ENCODE results near the gene BCAS1.

BCAS1 gene, protein sequence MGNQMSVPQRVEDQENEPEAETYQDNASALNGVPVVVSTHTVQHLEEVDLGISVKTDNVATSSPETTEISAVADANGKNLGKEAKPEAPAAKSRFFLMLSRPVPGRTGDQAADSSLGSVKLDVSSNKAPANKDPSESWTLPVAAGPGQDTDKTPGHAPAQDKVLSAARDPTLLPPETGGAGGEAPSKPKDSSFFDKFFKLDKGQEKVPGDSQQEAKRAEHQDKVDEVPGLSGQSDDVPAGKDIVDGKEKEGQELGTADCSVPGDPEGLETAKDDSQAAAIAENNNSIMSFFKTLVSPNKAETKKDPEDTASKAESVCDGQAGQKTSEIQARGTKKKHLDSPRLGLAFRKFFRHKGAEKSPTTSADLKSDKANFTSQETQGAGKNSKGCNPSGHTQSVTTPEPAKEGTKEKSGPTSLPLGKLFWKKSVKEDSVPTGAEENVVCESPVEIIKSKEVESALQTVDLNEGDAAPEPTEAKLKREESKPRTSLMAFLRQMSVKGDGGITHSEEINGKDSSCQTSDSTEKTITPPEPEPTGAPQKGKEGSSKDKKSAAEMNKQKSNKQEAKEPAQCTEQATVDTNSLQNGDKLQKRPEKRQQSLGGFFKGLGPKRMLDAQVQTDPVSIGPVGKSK

DNA sequence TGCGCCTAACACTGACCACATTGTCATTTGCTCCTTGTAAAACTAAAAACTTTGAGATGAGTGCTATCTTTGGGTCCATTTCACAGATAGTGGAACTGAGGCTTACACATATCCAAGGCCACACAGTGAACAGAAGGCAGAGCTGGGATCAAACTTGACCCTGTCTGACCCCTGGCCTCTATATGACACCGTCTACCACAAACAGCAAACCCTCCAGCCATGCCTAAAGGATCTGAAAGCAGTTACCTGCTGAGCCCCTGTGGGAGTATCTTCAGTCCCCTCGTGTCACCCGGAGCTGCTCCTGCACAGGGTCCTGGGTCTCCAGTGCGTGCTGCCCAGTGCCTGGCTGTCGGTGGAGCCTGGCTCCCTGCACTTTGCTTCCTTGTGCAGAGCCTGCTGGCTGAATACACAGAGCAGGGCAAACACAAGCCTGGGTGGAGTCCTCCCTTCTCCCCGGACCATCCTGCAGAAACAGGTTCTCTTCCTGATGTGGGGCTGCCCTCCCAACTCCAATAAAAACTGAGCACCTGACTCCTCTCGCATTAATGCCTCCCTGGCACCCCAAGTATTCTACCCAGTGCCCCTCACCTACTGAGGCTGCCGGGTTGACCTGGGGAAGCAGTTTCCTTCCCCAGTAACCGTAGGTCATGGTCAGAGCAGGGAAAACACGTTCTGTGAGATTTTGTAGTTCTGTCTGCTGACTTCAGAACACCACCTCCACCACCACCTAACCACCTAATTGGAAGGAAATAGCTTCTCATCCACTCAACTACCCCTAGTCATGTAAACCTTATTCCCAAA is at the start of gene BCAS1:
Gene BCAS1 (minus strand): TSS at position 408 of the 801 bp plus-strand sequence. CDS start 11,876 bp downstream, outside the sequence.
- no peak for DNase-seq (ENCODE audit: low read depth)

DNA sequence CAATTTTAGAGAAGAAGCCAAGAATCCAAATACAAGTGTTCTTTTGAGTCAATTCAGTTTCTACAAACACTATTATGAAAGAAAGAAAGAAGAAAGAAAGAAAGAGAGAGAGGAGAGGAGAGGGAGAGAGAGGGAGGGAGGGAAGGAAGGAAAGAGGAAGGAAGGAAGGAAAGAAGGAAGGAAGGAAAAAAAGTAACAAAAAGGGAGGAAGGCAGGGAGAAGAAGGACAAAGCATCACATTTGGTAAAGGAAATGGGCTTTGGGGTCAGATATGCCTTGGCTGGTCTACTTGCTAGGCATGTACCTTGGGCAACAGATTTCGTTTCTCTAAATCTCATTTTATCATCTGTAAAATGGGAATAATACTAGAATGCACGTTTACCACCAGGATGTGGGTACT is 49.4 kb upstream of the BCAS1 start:
- no peak for DNase-seq (ENCODE audit: low read depth)

DNA sequence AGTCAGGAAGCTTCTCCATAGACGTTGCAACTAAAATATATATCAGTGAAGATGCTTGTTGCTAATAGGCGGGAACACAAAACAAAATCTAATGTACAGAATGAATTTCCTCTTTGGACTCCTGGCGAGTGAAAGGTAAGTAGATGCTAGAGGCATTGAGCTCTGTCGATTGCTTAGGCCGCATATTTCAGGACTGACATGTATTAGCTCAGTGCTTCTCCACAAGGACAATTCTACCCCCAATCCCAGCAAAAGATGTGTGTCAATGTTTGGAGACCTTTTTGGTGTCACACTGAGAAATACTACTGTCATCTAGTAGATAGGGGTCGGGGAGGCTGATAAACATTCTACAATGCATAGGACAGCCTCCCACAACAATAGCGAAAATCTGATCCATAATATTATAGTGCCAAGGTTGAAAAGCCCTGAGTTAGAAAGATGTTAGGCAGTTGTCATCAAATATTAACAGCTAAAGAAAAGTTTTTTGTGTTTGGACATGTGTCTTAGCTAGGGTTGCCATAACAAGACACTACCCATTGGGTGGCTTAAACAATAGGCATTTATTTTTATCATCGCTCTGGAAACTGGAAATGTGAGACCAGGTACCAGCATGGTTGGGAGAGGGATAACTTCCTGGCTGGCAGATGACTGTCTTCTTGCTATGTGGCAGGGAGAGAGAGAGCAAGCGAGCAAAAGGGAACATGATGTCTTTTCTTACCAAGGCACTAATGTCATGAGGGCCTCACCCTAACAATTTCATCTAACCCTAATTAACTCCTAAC is 48.0 kb upstream of the BCAS1 start:
- DNase-seq (ENCODE audit: low read depth), result no peak

DNA sequence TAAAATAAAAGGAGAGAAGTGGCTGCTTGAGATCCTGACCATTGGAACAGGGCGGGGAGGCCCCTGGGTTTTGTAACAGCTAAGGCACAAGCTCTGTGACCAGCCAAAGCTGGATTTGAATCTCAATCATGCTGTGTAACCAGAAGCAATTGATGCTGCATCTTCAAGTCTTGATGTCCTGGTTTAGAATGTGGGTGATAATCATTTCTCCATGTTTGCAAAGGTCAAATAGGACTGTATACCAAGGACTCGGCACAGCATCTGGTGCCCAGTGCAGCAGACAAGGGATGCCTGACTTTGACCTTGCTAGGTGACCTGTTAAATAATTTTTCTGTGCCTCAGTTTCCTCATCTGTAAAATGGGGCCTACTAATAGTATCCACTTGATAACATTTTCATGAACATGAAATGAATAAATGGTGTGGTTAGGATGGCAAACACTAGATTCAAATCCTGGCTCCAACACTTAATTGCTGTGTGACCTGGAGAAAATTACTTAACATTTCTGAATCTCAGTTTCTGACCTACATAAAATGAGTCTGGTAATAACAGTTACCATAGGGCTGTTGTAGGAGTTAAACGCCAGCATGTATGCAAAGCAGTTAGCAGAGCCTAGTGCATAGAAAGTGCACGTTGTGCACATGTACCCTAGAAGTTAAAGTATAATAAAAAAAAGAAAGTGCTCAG is 46.3 kb upstream of the BCAS1 start:
- DNase-seq (ENCODE audit: low read depth), result no peak

DNA sequence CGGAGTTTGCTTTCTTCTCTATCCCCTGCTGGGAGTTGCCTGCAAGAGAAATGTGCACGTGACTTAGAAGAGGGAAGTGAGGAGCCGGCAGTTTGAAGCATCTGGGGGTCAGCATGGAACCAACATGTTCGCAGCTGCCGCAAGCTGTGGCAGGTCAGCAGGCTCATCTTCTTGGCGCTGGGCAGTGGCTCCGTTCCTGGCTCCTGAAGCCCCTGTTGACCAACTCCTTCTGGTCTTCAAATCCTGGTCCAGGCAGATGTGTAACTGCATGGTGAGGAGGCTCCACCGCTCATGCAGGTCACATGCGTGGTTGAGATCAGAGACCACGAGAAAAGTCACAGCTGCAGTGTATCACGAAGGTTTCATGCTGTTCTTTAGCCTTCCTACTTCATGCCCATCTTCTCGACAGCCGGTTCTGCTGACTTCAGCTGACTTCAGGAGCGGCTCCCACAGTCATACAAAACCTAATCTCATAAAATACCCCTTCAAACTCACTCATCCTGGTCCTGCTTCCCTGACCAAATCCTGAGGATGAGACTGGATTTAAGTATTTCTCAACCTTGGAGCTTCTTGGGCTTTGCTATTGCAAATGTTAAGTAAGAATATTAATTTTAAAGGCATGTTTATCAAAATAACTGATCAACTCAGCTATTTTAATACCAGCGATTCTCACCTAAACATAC is 44.9 kb upstream of the BCAS1 start:
- DNase-seq (ENCODE audit: low read depth), result no peak

DNA sequence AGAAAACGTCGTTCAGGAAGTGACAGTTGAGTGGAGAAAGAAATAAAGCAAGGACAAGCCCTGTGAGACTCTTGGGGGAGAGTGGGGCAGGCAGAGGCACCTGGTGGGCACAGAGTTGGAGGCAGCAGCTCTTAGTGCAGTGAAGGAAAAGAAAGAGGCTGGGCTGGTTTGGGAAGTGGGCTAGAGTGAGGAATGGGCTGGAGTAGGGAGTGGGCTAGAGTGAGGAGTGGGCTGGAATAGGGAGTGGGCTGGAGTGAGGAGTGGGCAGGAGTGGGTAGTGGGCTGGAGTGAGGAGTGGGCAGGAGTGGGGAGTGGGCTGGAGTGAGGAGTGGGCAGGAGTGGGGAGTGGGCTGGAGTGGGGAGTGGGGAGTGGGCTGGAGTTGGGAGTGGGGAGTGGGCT is 43.7 kb upstream of the BCAS1 start:
- DNase-seq (ENCODE audit: low read depth), result no peak

DNA sequence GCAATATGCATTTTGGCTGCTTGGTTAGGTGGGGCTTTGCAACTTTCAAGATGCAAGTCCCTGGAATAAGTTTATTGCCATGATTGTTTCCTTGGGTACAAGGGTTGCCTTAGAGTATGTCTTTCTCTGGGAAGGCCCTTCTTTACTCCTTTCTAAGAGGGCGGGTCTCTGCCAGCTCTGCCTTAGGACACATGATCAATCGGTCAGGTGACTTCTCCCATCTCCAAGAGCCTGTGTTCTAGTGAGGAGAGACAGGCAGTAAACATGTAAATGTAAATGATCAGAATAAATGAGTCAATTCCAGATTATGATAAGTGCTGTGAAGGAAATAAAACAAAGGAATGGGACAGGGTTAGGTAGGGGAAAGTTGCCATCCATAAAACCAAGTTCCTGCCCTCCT is 43.2 kb upstream of the BCAS1 start:
- no peak for DNase-seq (ENCODE audit: low read depth)

DNA sequence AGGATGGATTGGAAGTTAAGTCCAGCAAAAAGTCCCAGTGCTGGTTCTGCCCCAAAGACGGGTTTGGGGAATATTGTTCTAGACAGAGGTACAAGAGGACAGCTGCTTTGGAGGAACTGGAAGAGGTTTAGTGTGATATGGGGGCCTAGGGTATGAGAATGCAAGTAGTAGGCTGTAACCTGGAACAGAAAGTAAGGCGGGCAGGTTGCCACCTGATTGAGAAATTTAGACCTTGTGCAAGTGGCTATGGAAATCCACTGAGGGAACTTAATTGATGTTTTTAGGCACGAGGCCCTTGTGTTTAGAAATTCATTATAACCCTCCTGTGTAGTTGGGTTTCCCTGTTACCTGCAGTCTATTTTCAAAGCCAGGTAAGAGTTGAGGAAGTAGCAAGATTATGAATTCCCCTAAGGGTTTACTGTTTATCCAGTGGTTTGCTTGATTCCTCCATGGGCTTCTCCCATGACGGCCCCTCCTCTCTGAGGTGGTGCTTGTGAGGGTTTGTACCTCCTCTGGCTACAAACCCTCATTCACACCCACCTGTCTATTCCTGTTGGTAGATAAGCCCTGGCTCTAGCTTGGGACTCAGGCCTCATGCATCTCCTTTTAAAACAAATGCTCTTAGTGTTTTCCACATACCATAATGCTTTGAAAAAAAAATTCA is 42.0 kb upstream of the BCAS1 start:
- DNase-seq (ENCODE audit: low read depth), result no peak

DNA sequence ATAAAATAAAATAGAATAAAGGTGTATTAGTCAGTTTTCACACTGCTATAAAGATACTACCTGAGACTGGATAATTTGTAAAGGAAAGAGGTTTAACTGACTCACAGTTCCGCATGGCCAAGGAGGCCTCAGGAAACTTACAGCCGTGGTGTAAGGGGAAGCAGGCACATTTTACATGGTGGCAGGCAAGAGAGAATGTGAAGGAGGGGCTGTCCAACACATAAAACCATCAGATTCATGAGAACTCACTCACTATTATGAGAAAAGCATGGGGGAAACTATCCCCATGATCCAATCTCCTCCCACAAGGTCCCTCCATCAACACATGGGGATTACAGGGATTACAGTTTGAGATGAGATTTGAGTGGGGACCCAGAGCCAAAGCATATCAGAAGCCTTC is 41.1 kb upstream of the BCAS1 start:
- no peak for DNase-seq (ENCODE audit: low read depth)

DNA sequence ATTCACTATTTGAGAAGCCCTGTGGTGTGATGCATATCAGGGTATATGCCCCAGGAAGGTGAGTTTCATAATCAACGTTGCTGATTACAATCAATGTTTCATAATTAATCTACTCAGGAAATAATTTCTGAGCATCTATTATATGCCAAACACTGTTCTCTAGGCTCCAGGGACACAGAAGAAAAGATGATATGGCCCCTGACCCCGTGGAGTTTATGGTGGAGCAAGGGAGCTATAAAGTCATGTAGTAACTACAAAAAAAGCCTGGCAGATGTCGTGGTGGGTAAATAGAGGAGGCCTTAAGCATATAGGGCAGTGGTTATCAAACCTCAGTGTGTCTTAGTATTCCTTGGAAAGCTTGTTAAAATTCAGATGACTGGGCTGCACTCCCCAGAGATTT is 40.1 kb upstream of the BCAS1 start:
- no peak for DNase-seq (ENCODE audit: low read depth)

DNA sequence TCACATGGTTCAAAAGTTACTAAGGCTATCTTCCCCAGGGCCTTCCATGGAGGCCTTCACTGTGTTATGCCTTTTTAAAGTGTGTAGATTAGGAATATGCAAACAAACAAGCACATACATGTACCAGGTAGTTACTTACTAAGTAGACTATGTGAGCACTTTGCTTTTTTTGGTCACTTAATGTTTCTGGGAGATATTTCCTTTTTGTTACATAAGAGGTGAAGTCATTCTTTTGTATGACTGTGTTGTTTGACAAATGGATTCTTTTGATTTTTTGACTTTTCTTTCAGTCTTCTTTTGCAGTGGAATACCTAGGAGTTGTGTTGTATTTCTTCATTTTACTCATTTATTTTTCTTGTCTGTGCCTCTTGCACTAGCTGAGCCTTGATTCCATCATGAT is 39.6 kb upstream of the BCAS1 start:
- DNase-seq (ENCODE audit: low read depth), result no peak

DNA sequence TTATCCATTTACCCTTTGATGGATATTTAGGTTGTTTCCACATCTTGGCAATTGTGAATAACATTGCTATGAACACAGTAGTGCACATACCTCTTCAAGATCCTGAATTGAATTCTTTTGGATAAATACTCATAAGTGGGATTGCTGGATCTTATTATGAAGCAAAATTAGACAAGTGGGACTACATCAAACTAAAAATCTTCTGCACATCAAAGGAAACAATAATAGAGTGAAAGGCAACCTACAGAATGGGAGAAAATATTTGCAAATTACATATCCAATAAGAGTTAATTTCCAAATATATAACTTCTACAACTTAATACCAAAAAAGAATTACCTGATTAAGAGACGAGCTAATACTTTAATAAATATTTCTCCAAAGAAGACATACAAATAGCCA is 38.4 kb upstream of the BCAS1 start:
- no peak for DNase-seq (ENCODE audit: low read depth)

DNA sequence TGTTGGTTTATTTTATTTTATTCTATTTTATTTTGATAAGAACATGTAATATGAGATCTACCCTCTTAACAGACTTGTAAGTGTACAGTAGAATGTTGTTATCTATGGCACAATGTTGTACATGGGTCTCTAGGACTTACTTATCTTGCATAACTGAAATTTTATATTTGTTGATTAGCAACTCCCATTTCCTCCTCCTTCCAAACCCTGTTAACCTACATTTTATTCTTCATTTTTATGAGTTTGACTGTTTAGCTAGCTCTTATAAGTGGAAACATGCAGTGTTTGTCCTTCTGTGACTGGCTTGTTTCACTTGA is 37.9 kb upstream of the BCAS1 start:
- no peak for DNase-seq (ENCODE audit: low read depth)

DNA sequence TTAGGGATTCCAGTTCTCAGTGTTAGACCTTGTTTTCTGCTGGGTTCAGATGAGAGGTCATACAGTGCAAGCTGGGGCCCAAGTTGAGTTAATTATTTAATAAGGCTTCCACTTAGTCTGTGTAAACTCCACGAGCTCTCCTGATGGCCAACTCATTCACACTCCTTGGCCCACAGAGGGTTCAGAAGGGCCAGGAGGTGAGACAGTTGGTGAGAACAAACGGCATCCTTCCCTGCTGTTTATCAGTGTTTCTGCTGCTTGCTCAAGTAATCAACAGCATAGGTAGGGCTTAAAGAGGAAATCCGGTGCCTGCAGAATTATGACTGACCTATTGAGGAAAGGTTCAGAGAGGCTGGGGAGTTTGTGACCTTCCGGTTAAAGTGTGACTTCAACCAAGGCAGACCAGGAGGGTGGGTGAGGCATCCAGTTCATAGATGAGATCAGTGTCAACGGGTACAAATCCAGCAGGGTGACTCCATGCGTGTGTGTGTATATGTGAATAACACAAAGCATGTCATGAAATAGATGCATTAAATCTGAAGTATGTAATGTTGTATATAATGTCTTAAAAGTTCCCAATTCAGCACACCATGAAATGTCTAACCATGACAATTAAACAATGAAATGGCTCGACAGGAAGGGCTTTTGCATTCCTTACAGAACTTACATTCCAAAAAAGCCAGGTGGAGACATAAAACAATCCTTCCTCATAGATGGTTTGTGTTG is 37.4 kb upstream of the BCAS1 start:
- no peak for DNase-seq (ENCODE audit: low read depth)

DNA sequence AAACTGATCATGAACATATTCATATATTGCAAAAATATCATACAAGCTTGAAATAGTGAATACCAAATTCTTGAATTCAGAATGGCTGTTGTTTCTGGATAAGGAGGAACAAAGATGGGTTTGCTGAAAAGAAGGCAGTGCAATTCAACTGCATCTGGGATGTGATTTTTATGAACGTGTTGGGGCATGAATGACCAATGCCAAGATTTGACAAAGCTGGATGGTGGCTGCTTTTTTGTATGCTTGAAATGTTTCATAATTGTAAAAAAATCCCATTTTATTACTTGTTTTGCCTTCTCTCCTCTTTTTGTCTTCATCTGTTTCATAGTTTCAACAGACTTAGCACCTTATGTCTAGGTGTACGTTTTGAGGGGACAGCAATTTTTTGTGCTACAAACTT is 36.8 kb upstream of the BCAS1 start:
- DNase-seq (ENCODE audit: low read depth), result no peak

DNA sequence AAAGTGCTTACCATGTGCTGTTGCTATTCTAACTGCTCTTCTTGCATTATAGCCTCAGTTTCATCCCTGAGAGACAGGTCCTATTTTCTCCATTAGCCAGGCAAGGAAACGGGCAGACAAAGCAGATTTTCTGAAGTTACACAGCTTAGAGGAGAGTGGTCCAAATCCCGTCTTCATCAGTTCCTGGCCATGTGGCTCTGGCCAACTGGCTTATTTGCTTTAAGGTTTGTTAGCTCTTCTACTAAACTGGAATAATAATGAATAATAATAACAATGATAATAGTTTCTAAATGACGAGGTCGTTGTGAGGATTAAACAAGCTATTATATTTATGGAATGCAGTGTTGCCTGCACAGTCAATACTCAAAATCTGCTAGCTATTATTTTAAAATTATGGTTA is 35.8 kb upstream of the BCAS1 start:
- no peak for DNase-seq (ENCODE audit: low read depth)

DNA sequence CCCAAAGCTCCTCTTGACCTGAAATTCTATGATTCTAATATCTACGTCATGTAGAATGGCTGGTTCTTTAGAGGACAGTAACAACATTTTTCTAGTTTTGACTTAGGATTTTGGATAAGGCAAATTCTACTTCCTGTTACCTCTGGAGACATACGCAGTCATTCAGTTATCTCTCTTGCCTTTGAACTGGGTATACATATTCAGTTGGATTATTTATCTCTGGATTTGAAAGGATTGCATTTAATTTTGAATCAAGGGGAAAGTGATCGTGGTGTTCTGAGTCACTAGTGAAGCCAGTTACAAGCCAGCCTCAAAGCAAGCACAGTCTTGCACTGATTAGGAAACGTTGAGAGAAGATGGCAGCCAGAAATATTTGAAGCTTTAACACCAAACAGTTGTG is 35.3 kb upstream of the BCAS1 start:
- no peak for DNase-seq (ENCODE audit: low read depth)

DNA sequence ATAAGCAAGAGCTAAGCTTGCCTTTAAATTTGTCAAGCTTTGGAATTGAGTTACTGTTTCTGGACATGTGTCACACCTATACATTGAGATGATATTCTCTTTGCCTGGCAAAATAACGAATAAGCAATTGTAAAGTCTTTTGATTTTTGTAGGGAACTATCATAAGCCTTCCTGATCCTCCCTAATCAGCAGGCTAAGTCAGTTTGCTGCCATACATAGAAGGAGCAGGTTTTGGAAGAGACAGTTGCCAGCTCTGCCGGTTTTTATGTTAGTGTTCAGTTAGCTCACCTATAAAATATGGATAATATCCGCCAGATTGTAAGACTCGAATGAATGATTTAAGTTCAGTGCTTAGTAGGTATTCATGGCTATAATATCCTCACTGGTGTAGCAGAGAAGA is 34.4 kb upstream of the BCAS1 start:
- DNase-seq (ENCODE audit: low read depth), result no peak

DNA sequence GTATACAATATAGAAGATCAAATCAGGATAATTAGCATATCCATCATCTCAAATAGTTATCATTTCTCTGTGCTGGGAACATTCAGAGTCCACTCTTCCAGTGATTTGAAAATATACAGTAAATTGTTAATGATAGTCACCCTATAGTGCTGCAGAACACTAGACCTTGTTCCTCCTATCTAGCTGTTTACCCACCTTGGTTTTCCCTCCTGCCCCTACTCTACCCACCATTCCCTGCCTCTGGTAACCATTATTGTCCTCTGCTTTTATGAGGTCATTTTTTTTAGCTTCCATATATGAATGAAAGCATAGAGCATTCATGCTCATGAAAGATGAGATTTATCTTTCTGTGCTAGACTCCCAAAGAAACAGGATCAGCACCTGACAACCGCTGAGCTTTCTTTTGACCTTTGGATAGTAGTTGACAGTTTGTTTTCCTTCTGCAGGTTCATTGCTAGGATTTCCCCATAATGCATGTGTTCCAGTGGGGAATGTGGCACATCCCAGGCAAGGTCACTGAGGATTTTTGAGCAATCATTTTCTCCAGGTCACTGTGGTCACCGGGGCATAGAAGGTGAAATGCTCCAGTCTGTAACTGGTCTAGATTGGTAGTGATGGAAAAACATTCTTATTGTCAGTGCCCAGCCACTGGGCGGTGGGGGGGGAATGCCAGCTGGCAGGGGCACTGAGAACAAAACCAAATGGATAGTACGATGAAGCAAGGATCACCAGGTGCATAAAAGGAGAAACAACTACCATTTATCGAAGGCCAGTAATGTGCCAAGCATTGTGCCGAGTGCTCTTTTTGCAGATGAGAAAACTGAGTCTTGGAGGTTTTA is 33.6 kb upstream of the BCAS1 start:
- no peak for DNase-seq (ENCODE audit: low read depth)

All from EH (cell line).